Spleen (tissue), 7 donors: ENCODE measurements around the gene PROSER3.

ENCODE experiments used
- POLR2A ChIP-seq, 3 donors: fragments of 450-650 bp; IDR thresholded peaks; one replicate each; pipeline ENCODE4 v1.5.1; 2017; ENCODE audit warnings: antibody characterized with exemption in 3 of 3, mild to moderate bottlenecking in 1 of 3
- POLR2AphosphoS5 ChIP-seq, 3 donors: sonication (generic); formaldehyde crosslinking; IDR thresholded peaks; one replicate each; pipeline ENCODE4 v1.5.1; 2017; ENCODE audit warnings: antibody characterized with exemption in 3 of 3
- TF ChIP-seq, protein P1 (sequence below), 11 experiments: fragments of 200-600 bp in 7 of 11; fragments of 450-650 bp in 4 of 11; sonication (generic) in 4 of 11; IDR thresholded peaks in 8 of 11; conservative IDR thresholded peaks in 3 of 11; 1 replicate in 7 of 11; 2 replicates in 4 of 11; pipeline versions ENCODE4 v1.4.0 to v1.8.0; 2016 to 2021; ENCODE audit warnings: antibody characterized with exemption in 11 of 11, inconsistent platforms in 4 of 11, mild to moderate bottlenecking in 1 of 11
- donor health status: DM: no; HTN: no; CAD: no; lungs with moderate emphysema.
- donor health status: DM: no; HTN: no; CAD: no.
- donor health status: DM: no; HTN: no; CAD: no.

DNA sequence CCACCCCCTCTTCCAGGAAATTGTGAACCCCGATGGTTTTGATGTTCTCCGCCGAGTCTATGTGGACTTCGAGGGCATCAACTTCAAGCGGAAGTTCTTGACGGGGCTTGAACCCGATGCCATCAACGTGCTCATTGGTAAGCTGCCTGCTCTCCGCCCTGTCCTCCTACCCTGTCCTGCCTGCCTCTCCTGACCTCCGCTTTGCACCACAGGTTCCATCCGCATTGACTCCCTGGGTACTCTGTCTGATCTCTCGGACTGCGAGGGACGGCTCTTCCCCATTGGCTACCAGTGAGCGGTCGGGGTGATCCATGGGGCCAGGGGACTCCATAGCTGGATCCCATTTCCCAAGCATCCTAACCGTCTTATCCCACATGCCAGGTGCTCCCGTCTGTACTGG, 27.6 kb upstream of the PROSER3 start:
- TF ChIP-seq, protein P1, sequence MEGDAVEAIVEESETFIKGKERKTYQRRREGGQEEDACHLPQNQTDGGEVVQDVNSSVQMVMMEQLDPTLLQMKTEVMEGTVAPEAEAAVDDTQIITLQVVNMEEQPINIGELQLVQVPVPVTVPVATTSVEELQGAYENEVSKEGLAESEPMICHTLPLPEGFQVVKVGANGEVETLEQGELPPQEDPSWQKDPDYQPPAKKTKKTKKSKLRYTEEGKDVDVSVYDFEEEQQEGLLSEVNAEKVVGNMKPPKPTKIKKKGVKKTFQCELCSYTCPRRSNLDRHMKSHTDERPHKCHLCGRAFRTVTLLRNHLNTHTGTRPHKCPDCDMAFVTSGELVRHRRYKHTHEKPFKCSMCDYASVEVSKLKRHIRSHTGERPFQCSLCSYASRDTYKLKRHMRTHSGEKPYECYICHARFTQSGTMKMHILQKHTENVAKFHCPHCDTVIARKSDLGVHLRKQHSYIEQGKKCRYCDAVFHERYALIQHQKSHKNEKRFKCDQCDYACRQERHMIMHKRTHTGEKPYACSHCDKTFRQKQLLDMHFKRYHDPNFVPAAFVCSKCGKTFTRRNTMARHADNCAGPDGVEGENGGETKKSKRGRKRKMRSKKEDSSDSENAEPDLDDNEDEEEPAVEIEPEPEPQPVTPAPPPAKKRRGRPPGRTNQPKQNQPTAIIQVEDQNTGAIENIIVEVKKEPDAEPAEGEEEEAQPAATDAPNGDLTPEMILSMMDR (IDR thresholded peaks at IDR 0.05 in 8 of 11, conservative IDR thresholded peaks at IDR 0.05 in 3 of 11) = no peak
- no peak for TF ChIP-seq POLR2A (IDR thresholded peaks at IDR 0.05)
- TF ChIP-seq POLR2AphosphoS5 (IDR thresholded peaks at IDR 0.05) = no peak
